DMS79 (cell line): ENCODE results near the gene CRTAC1.
"Not testable (repeated sequence)": the region's sequence is repeated elsewhere in the genome, so short reads cannot be mapped to it uniquely, and the experiment has no call there.

ENCODE experiments used
- DNase-seq: peaks from one replicate; lab custom pipeline; 2025; lab: John Stamatoyannopoulos, UW

The CRTAC1 gene

DNA sequence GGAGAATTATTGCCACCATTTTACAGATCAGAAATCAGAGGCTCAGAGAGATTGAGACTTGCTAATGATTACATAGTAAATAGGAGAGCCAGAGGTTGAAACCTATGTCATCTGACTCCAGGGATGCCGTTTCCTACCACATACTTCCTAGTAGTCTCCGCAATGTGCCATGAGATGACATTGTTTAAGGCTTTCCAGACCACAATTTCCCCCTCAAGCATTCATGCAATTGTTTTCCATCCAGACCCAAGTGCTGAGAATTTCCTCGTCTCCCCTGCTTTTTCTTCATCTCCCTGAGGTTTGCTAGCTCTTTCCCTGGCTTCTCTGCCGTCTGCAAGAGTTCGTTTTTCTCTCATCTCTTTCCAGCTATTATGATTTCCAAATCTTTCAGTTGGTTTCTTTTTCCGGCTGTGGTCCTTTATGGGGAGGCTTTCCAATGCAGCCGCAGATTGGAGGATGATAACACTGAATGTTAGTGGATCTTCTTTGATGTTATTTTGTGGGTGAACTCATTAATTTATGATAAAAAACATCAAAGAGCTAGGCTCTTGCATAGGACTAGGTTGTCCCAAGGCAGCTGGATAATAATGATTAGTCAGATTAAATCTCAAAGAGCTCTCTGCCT, 187.7 kb downstream of the CRTAC1 start:
- no peak for DNase-seq

DNA sequence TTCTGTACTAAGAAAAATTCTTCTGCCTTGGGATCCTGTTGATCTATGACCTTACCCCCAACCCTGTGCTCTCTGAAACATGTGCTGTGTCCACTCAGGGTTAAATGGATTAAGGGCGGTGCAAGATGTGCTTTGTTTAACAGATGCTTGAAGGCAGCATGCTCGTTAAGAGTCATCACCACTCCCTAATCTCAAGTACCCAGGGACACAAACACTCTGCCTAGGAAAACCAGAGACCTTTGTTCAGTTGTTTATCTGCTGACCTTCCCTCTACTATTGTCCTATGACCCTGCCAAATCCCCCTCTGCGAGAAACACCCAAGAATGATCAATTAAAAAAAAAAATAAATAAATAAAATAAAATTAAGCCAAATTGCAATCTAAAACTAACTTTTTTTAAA, 188.3 kb downstream of the CRTAC1 start:
- not testable (repeated sequence) for DNase-seq

DNA sequence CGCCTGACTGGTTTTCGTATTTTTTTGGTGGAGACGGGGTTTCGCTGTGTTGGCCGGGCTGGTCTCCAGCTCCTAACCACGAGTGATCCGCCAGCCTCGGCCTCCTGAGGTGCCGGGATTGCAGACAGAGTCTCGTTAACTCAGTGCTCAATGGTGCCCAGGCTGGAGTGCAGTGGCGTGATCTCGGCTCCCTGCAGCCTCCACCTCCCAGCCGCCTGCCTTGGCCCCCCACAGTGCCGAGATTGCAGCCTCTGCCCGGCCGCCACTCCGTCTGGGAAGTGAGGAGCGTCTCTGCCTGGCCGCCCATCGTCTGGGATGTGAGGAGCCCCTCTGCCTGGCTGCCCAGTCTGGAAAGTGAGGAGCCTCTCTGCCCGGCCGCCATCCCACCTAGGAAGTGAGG, 189.3 kb downstream of the CRTAC1 start:
- not testable (repeated sequence) for DNase-seq

DNA sequence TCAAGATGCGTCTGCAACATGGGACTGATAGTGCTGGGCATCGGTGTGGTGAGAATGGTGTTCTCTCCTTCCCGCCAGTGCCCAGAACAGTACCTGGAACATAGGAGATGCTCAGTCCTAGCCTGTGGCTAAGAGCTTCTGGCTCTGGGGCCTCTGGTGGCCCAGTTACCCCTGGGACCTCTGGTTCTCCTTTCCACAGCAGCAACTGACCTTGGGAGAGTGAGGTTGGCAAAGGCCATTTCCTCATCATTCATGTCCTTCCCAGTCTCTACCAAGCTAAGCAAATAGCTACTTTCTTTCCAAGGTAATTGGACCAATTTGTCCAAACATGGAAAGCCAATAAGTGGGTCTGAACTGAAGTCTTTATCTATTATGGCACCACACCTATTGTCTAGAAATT, 192.3 kb downstream of the CRTAC1 start:
- no peak for DNase-seq

DNA sequence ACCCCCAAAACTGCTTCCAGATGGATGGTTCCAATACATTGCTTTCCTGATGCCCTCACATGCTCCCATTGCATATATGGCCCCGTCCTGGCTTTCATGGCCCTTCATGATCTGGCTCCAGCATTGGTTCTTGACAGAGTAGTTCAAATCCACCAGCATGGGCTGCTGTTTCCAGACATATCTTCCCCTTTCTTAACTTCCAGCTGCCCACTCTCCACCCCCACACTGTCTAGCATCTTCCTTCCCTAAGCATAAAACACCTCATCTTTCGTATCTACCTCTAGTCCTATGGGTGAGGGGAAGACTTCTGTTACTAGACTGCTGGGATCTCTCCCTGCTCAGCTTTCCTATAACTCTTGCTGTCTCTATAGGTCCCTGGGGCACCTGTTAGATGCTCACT, 194.0 kb downstream of the CRTAC1 start:
- DNase-seq: no peak

DNA sequence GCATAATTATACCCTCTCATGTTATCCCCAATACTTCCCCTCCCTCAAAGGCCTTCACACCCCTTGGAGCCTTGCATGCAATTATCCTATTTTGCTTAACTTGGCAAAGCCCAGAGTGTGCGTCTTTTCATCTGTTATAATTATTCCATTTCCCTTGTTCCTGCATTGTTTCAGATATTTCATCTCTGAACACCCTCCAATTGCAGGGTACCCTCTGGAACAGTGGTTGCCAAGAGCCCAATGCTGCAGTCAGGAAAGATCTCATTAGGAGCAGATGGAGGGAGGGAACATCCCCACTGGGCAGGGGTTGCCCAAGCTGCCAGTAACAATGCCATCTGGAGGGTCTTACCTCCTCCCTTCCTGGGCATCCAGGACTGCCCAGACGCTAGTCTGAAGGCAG, 199.2 kb downstream of the CRTAC1 start:
- DNase-seq: no peak

DNA sequence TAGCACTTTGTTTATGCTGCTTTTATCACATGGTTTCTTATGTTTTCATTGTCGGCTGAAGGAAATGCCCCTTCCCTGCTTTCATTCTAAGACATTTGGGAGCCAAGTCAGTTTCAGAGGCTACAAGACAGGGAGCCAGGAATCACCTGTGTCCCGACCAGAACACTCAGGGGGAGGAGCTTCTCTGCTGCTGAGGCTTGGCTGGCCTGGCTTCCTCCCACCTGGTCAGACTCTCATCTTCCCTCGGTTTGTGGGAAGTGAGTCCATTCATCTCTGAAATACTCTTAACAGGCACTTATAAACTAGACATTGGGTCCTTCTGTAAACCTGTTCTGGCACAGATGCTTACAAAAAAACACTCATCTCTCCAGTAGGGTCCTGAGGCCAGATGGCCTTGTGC, 200.4 kb downstream of the CRTAC1 start:
- DNase-seq: peak; percentile 81

DNA sequence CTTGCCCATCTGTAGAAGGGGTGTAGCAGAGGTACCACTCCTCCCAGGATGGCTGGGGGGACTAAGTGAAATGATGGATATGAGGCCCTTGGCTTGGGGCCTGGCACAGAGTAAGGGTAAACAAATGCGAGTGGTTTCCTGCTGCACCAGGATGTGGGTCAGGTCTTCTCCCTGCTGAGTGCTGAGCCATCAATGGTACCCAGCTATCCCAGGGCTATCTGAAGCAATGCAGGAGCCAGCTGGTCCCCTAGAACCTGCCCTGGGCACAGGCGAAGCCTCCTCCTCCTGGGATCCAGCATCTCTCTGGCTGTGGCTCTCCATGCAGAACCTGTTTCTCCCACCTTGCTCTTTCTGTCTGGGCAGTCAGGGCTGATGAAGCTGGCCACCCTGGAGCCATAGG, 201.7 kb downstream of the CRTAC1 start:
- no peak for DNase-seq

DNA sequence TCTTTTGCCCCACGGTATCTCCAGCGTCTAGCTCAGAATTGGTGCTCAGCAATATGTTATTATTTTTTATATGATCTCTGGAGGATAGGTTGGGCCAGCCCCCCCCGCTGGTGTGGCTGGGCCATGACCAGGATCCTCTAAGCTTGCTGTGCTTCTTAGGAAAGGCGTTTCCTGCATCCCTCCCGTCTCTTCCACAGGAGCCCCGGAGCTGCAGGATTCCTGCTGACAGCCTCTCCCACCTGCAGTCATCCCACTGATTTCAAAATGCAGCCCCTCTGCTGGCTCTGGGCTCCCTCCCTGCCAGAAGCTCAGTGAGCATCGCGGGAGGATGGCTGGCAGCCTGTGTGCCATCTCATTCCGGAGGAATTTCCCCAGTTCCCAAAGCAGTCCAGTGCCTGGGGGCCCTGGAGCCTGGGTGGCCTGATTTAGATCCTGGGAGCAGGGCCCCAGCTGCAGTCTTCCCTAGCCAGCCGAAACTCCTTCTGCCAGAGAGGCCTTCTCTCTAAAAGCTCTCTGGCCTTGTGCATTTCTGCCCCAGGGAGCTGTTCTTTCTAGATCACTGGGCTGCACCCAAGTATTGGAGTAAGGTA, 202.6 kb downstream of the CRTAC1 start:
- DNase-seq: no peak

DNA sequence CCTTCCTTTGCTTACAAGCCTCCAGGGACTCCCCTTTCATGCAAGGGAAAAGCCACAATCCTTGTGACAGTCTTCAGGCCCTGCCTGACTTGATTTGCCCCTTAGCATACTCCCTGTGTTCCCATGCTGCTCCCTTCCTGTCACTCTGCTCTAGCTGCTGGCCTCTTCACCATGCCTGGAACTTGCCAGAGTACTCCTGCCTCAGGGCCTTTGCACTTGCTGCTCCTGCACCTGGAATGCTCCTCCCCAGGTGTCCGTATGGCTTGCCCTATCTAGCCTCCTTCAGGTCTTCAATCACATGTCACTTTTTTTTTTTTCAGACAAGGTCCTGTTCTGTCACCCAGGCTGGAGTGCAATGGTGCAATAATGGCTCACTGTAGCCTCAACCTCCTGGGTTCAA, 203.5 kb downstream of the CRTAC1 start:
- no peak for DNase-seq

DNA sequence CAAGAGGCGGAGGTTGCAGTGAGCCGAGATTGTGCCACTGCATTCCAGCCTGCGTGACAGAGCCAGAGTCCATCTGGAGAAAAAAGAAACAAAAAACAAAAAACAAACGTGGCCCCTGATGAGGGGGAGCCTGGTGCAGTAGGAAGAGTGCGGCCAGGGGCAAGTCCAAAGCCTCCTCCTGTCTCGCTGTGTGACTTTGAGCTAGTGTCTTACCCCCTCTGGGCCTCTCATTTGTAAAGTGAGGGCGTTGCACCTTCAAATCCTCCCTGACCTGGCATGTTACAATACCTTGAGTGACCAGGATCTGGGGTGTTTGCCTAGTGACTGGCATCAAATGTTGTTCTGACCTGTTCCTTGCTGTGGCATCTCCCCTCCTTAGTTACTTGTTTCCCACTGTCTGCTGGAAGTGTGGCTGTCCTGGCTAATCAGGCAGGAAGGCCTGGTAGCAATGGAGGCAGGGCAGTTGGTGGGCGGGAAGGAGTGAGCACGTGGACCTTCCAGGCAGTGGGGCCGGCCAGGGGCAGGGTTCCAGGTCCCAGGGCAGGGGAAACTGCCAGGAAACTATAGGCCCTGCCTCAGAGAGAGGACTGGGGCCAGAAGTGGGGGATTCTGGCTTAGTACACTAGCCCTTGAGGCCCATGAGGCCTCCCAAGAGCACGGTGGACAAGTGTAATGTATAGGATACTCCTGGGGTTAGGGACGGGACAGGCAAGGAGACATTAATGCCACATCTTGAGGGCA, 205.2 kb downstream of the CRTAC1 start:
- no peak for DNase-seq

DNA sequence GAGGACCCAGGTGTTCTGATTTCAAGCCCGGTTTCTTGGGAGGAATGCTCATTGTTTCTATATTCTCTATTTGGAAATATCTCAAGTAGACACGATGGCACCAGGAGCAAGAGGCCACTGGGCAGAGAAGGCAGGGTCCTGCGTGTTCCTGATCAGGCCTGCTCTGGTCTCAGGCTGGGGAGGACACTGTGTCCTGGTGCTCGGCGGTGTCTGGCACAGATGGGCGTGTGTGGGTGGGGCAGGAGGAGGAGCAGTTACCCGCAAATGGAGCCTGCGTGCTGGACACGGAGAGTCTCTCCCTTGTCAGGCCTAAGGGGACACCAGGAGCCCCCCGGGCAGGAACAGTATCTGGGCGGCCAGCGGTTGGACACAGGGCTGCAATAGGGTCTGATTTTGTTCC, 206.7 kb downstream of the CRTAC1 start:
- DNase-seq: no peak

DNA sequence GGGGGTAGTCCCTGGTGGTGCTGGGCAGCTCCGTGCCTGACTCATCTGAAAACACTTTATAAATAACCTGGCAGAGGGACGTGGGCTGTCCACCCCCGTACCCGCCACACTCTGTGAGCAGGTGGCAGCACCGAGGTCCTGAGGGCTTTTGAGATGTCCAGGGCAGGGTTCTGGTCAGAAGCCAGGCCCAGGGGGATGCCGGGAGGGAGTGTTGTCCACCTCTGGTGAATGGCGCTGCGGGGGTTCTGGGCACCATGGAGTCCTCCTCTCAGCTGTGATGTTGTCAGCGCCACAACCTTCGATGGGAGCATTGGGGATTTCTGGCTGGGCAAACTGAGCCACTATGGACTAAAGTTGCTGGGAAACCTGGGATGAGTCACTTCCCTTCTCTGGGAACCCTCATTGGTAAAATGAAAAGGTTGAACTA, 208.1 kb downstream of the CRTAC1 start:
- DNase-seq: no peak

DNA sequence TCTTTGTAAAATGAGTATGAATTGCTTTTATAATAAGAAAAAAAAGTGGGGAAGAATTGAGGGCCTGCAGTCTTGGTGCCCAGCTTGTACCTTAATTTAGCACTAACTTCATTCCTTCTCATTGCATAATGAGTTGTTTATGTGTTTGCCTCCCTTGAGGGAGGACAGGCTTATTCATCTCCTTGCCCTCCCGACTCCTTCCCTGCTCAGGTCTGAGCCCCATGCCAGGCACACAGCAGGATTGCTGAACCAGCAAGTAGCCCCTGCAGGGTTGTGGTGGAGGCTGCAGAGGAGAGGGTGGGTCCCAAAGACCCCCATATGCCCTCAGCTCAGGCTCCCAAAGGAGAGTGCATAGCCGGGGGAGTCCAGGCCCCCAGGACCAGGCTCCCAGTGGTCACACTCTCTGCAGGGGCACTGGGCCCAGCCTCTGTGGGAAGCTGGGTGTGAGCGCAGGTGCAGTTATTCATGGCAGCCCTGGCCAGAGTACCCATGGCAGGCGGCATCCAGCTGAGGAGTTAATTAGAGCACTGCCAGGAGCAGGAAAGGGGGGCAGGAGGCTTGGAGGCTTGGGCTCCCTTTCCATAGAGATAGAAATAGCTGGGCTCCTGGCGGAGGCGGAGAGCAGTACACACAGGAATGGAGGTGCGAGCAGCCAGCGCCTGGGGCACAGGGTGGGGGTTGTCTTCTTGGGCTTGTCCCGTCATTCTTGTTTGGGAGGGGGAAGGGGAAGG, 208.9 kb downstream of the CRTAC1 start:
- no peak for DNase-seq

DNA sequence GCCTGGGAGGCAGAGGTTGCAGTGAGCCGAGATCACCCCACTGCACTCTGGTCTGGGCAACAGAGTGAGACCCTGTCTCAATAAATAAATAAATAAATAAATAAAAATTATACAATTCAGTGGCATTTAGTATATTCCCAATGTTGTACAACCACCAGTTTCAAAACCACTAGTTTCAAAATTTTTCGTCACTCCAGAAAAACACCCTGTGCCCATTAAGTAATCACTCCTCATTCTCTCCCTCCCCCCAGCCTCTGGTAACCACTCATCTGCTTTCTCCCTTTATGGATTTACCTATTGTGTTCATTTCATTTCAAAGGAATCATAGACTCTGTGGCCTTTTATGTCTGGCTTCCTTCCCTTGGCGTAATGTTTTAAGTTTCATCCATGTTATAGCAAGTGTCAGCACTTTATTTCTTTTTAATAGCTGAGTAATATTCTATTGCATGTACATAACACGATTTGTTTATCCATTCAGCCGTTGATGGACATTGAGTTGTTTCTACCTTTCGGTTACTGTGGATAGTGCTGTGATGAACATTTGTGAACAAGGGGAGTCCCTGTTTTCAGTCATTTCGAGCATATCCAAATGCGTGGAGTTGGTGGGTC, 210.2 kb downstream of the CRTAC1 start:
- DNase-seq: no peak

DNA sequence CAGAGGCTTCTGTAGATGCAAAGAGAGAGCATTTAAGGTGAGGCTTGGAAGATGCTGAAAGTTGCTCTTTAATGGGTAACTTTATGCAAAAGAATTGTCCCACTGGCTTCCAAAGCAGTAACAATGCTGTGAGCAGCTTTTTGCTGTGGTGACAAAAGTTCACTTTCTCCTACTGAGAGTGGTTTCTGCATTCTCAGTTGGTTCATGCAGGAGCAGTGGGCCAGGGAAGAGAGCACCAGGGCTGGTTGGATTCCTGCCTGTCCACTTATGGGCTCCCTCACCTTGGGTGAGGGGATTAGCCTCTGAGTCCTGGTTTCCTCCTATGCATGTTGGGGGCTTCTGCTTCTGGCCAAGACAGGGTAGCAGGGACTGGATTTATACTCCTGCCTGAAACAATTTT, 211.8 kb downstream of the CRTAC1 start:
- DNase-seq: no peak

DNA sequence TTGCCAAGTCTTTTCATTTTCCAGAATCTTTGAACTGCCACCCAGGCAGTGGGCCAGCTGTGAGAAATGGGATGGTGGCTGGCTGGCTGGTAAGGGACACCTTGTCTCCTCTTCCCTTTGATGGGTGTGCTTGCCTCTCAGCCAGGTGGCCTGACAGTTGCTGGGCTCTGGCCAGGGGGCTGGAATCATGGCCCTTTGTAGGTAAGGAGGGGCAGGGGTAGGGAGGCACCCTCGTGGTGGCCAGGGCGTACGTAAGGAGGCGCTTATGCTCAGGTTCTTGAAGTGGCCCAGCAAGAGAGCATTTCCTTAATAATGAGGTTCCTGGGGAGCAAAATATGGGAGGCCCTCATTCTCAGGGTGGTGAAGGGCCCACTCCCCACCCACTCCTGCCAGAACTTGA, 213.8 kb downstream of the CRTAC1 start:
- DNase-seq: no peak
